Astrocyte of the hippocampus (primary cell): ENCODE measurements around the gene IL16.
"Not testable (repeated sequence)": the region's sequence is repeated elsewhere in the genome, so short reads cannot be mapped to it uniquely, and the experiment has no call there.

Experiments
- DNase-seq: peaks from one replicate; pipeline ENCODE4 v3.0.0; 2011; ENCODE audit warnings: low read depth, low spot score

The IL16 gene

GRCh38 chr15:81196576-81197254 is at the start of gene IL16:
IL16 (plus strand) TSS chr15:81196879; CDS start chr15:81225400, 28,521 bp downstream.
- DNase-seq, result no peak

GRCh38 chr15:81151389-81151788 is 45.3 kb upstream of the IL16 start:
- DNase-seq, result no peak

GRCh38 chr15:81152339-81152738 is 44.3 kb upstream of the IL16 start:
- DNase-seq, result no peak

GRCh38 chr15:81152799-81153198 is 43.9 kb upstream of the IL16 start:
- no peak for DNase-seq

GRCh38 chr15:81155375-81156218 is 41.1 kb upstream of the IL16 start:
- DNase-seq, result peak; percentile 53

- DNase-seq, result no peak
These were observed 40.4 kb upstream of the IL16 start for GRCh38 chr15:81156324-81156723.

- DNase-seq, result no peak
These were observed 39.3 kb upstream of the IL16 start for GRCh38 chr15:81157195-81157938.

GRCh38 chr15:81157939-81158223 is 38.8 kb upstream of the IL16 start:
- no peak for DNase-seq

GRCh38 chr15:81158561-81158960 is 38.1 kb upstream of the IL16 start:
- DNase-seq, result not testable (repeated sequence)

- DNase-seq, result peak; percentile 22
These were observed 36.1 kb upstream of the IL16 start for GRCh38 chr15:81160312-81161159.

- no peak for DNase-seq
These were observed 35.5 kb upstream of the IL16 start for GRCh38 chr15:81161160-81161673.

- DNase-seq, result no peak
These were observed 34.8 kb upstream of the IL16 start for GRCh38 chr15:81161851-81162250.

- DNase-seq, result peak; percentile 58
These were observed 32.5 kb upstream of the IL16 start for GRCh38 chr15:81163961-81164800.

- no peak for DNase-seq
These were observed 31.1 kb upstream of the IL16 start for GRCh38 chr15:81165535-81165934.

GRCh38 chr15:81166636-81167305 is 29.9 kb upstream of the IL16 start:
- no peak for DNase-seq

GRCh38 chr15:81168131-81168526 is 28.6 kb upstream of the IL16 start:
- no peak for DNase-seq

GRCh38 chr15:81168644-81169043 is 28.0 kb upstream of the IL16 start:
- no peak for DNase-seq

GRCh38 chr15:81170511-81170910 is 26.2 kb upstream of the IL16 start:
- no peak for DNase-seq

- DNase-seq, result no peak
These were observed 25.4 kb upstream of the IL16 start for GRCh38 chr15:81171286-81171685.
